Uterus (tissue), 4 donors: ENCODE measurements around the gene CDC42BPA. TPM values are rescaled to one million over a fixed set of nuclear protein-coding genes. Genes with fewer than 3 reads are reported as not detected.

Experiments
- DNase-seq, 2 donors: peaks; one replicate each; pipeline ENCODE4 v3.0.0-alpha.2; 2019 to 2020
- H3K27ac ChIP-seq, 2 donors: fragments of 200-600 bp; sonication (generic); 1 replicate in 1 of 2; 2 replicates in 1 of 2; pipeline ENCODE4 v1.5.1; 2016 to 2018
- H3K27me3 ChIP-seq, 2 donors: fragments of 200-600 bp; sonication (generic); one replicate each; pipeline ENCODE4 v1.5.1; 2018 to 2019; ENCODE audit warnings: control low read depth in 1 of 2
- H3K36me3 ChIP-seq, 2 donors: fragments of 200-600 bp; sonication (generic); one replicate each; pipeline ENCODE4 v1.5.1; 2019; ENCODE audit warnings: control low read depth in 1 of 2
- H3K4me1 ChIP-seq, 2 donors: fragments of 200-600 bp; sonication (generic); one replicate each; pipeline ENCODE4 v1.5.1; 2018 to 2019; ENCODE audit warnings: control low read depth in 1 of 2
- H3K4me3 ChIP-seq, 2 donors: fragments of 200-600 bp; sonication (generic); 1 replicate in 1 of 2; 2 replicates in 1 of 2; pipeline ENCODE4 v1.5.1; 2018 to 2019; ENCODE audit warnings: mild to moderate bottlenecking in 1 of 2
- H3K9me3 ChIP-seq, 2 donors: fragments of 200-600 bp; sonication (generic); one replicate each; pipeline ENCODE4 v1.5.1; 2019; ENCODE audit warnings: control low read depth in 1 of 2
- CTCF ChIP-seq, 4 experiments: fragments of 200-600 bp in 2 of 4; fragments of 450-650 bp in 2 of 4; sonication (generic) in 2 of 4; IDR thresholded peaks; one replicate each; pipeline ENCODE4 v1.5.1; 2016 to 2019; ENCODE audit warnings: antibody characterized with exemption in 4 of 4, mild to moderate bottlenecking in 2 of 4, moderate library complexity in 1 of 4
- POLR2A ChIP-seq, 2 donors: fragments of 450-650 bp; IDR thresholded peaks; one replicate each; pipeline ENCODE4 v1.6.1; 2016; ENCODE audit warnings: antibody characterized with exemption in 2 of 2, mild to moderate bottlenecking in 1 of 2, moderate library complexity in 1 of 2
- intact Hi-C: fragments of 100-400 bp; cut with DNase I; formaldehyde crosslinking; loops from one replicate; pipeline ENCODE4 v1.15.1; 2023; ENCODE audit warnings: low total_unique reads
- total RNA-seq, 4 donors: library from RNA; depleted of rRNA in 3 of 4; stranded (reverse); fragments of >200 nt in 3 of 4; gene quantifications; one replicate each; pipeline versions ENCODE4 v1.1.0 to v1.2.4, GENCODE V29; 2014 to 2023
- donor health status: DM: yes; HTN: yes; CAD: no.

CDC42BPA gene
- total RNA-seq, 4 donors from 2014 or later = 32.9 to 116 (median 55.2) TPM

GRCh38 chr1:227305894-227306626 is 12.2 kb downstream of the CDC42BPA start:
- H3K4me3 ChIP-seq = no peak overlapping the region
- no peak overlapping the region for H3K27ac ChIP-seq
- intact Hi-C loops = no loop called here
- H3K36me3 ChIP-seq = no peaks in the 10 kb centered on the region
- DNase-seq = no peak
- no peak for TF ChIP-seq POLR2A (IDR thresholded peaks at IDR 0.05)
- TF ChIP-seq CTCF (IDR thresholded peaks at IDR 0.05) = no peak
- no peaks in the 10 kb centered on the region for H3K4me1 ChIP-seq
- no peaks in the 10 kb centered on the region for H3K27me3 ChIP-seq
- no peaks in the 10 kb centered on the region for H3K9me3 ChIP-seq

GRCh38 chr1:227304665-227305064 is 13.6 kb downstream of the CDC42BPA start:
- intact Hi-C loops = no loop called here
- TF ChIP-seq POLR2A (IDR thresholded peaks at IDR 0.05) (no peak), CTCF (IDR thresholded peaks at IDR 0.05) (no peak)
- Histone ChIP-seq H3K4me3 (no peak overlapping the region), H3K27ac (no peak overlapping the region), H3K4me1 (no peaks in the 10 kb centered on the region), H3K27me3 (no peaks in the 10 kb centered on the region), H3K36me3 (no peaks in the 10 kb centered on the region), H3K9me3 (no peaks in the 10 kb centered on the region)
- DNase-seq = no peak

- Histone ChIP-seq H3K27me3 (no peaks in the 10 kb centered on the region), H3K9me3 (no peaks in the 10 kb centered on the region), H3K4me1 (no peaks in the 10 kb centered on the region), H3K27ac (no peak overlapping the region), H3K4me3 (no peak overlapping the region), H3K36me3 (no peaks in the 10 kb centered on the region)
- DNase-seq = no peak
- TF ChIP-seq POLR2A (IDR thresholded peaks at IDR 0.05) = no peak
- intact Hi-C loops = no loop called here
Observed at GRCh38 chr1:227303662-227304061, 14.6 kb downstream of the CDC42BPA start.

GRCh38 chr1:227300682-227301081 is 17.6 kb downstream of the CDC42BPA start:
- no peak overlapping the region for H3K4me3 ChIP-seq
- no peak overlapping the region for H3K27ac ChIP-seq
- no peaks in the 10 kb centered on the region for H3K36me3 ChIP-seq
- H3K9me3 ChIP-seq = no peaks in the 10 kb centered on the region
- intact Hi-C loops = no loop called here
- no peaks in the 10 kb centered on the region for H3K4me1 ChIP-seq
- no peaks in the 10 kb centered on the region for H3K27me3 ChIP-seq
- TF ChIP-seq CTCF (IDR thresholded peaks at IDR 0.05) = no peak
- no peak for TF ChIP-seq POLR2A (IDR thresholded peaks at IDR 0.05)
- DNase-seq = no peak

- Histone ChIP-seq H3K27ac (peak overlapping the region in 1 of 2 donors; percentile 60), H3K36me3 (no peaks in the 10 kb centered on the region), H3K4me3 (no peak overlapping the region), H3K9me3 (no peaks in the 10 kb centered on the region), H3K4me1 (no peaks in the 10 kb centered on the region), H3K27me3 (no peaks in the 10 kb centered on the region)
- no peak for DNase-seq
- TF ChIP-seq CTCF (IDR thresholded peaks at IDR 0.05) (no peak), POLR2A (IDR thresholded peaks at IDR 0.05) (no peak)
- intact Hi-C loops = no loop called here
Observed at GRCh38 chr1:227299688-227300087, 18.6 kb downstream of the CDC42BPA start.
